WI38 (cell line): Measurements from ENCODE around the gene UNC5A.

Experiments used
- H3K4me3 ChIP-seq: 2 replicates; pipeline ENCODE4 v1.5.1; 2011; ENCODE audit warnings: low read depth, mild to moderate bottlenecking, control low read depth, low read length
- CTCF ChIP-seq: IDR thresholded peaks from 2 replicates; pipeline ENCODE4 v1.5.1; 2012; ENCODE audit warnings: low read depth, mild to moderate bottlenecking, control low read depth, low read length

UNC5A gene

GRCh38 chr5:176897263-176897662 is 86.9 kb downstream of the UNC5A start:
- no peak for TF ChIP-seq CTCF

GRCh38 chr5:176899296-176899891 is 89.0 kb downstream of the UNC5A start, which contains the start of gene HK3:
Gene HK3 (minus strand): TSS chr5:176899346. CDS start chr5:176896159, 3,187 bp downstream.
- no peak for TF ChIP-seq CTCF
- H3K4me3 ChIP-seq: no peak within 1 kb of the TSS

More at GRCh38 chr5:176897263-176897662, 86.9 kb downstream of the UNC5A start:
- no peak overlapping the region for H3K4me3 ChIP-seq

GRCh38 chr5:176899946-176900779 is 89.8 kb downstream of the UNC5A start:
- no peak for TF ChIP-seq CTCF
- no peak overlapping the region for H3K4me3 ChIP-seq

GRCh38 chr5:176900780-176901204 is 90.4 kb downstream of the UNC5A start:
- no peak for TF ChIP-seq CTCF
- H3K4me3 ChIP-seq: no peak overlapping the region

- no peak for TF ChIP-seq CTCF
Observed at GRCh38 chr5:176901260-176902101, 91.1 kb downstream of the UNC5A start.

GRCh38 chr5:176902102-176902814 is 91.9 kb downstream of the UNC5A start:
- H3K4me3 ChIP-seq: no peak overlapping the region
- TF ChIP-seq CTCF: no peak

More at GRCh38 chr5:176901260-176902101, 91.1 kb downstream of the UNC5A start:
- no peak overlapping the region for H3K4me3 ChIP-seq
